ENCODE data around the gene PUM1. TPM values are rescaled to one million over a fixed set of nuclear protein-coding genes. Genes with fewer than 3 reads are reported as not detected.

Gene PUM1
- total and polyA plus RNA-seq, 10 of the 15 experiments (the other 5 are each of a cell fraction or from before 2014, with no cell fraction given): 21.4 to 75.3 (median 42.4) TPM

DNA sequence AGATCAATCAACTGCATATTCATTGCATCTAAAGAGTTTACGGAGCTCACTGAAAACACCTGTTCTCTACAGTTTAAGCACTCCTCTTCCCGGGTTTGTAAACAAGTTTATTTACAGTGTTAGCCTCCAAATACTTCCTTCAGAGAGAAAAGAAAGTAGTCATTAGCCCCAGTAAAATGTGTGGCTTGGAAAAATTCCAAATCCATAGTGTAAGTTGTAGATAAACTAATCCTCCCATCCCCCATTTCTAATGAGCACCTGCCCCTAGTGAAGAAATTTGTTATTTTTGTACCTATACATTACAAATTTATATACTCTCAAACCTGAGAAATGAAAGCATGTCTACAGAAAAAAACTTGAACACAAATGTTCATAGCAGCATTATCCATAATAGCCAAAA, 21.9 kb downstream of the PUM1 start:
- no peak overlapping the region for H3K27ac ChIP-seq (ENCODE audit: control insufficient read depth, insufficient read depth)
- BruUV-seq (replicated peaks): TSS peak; percentile 48
- no peak overlapping the region for H3K4me2 ChIP-seq (ENCODE audit: control insufficient read depth, insufficient read depth)

More for the DNA sequence above, 21.9 kb downstream of the PUM1 start:
- TF ChIP-seq ZNF274 (IDR thresholded peaks at IDR 0.05; ENCODE audit: insufficient read depth, insufficient read length) (no peak), BMI1 (IDR thresholded peaks at IDR 0.05; ENCODE audit: borderline replicate concordance) (no peak), KAT2A (conservative IDR thresholded peaks at IDR 0.05; ENCODE audit: control insufficient read depth, low read depth, low read length) (no peak), CBFB (IDR thresholded peaks at IDR 0.05; ENCODE audit: low read depth) (no peak), PAX5 (IDR thresholded peaks at IDR 0.05; ENCODE audit: borderline replicate concordance, low read depth, low read length) (no peak), SP1 (IDR thresholded peaks at IDR 0.05; ENCODE audit: low read depth, low read length) (no peak), CTCF (IDR thresholded peaks at IDR 0.05 in 2 of 3, conservative IDR thresholded peaks at IDR 0.05 in 1 of 3; ENCODE audit: control insufficient read depth in 2 of 3, extremely low read depth in 1 of 3, insufficient read depth in 1 of 3, low read depth in 3 of 3, low read length in 3 of 3) (no peak)
- TF ChIP-seq, protein P1, sequence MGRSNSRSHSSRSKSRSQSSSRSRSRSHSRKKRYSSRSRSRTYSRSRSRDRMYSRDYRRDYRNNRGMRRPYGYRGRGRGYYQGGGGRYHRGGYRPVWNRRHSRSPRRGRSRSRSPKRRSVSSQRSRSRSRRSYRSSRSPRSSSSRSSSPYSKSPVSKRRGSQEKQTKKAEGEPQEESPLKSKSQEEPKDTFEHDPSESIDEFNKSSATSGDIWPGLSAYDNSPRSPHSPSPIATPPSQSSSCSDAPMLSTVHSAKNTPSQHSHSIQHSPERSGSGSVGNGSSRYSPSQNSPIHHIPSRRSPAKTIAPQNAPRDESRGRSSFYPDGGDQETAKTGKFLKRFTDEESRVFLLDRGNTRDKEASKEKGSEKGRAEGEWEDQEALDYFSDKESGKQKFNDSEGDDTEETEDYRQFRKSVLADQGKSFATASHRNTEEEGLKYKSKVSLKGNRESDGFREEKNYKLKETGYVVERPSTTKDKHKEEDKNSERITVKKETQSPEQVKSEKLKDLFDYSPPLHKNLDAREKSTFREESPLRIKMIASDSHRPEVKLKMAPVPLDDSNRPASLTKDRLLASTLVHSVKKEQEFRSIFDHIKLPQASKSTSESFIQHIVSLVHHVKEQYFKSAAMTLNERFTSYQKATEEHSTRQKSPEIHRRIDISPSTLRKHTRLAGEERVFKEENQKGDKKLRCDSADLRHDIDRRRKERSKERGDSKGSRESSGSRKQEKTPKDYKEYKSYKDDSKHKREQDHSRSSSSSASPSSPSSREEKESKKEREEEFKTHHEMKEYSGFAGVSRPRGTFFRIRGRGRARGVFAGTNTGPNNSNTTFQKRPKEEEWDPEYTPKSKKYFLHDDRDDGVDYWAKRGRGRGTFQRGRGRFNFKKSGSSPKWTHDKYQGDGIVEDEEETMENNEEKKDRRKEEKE (IDR thresholded peaks at IDR 0.05): no peak
- WGBS (ENCODE audit: insufficient coverage, insufficient replicate concordance, low lambda C conversion rate, missing lambda C conversion rate): 50% methylated on average over 2 of the region's 2 CpGs
- ATAC-seq (no peak), FAIRE-seq (no peak), DNase-seq (ENCODE audit: low read depth, low spot score) (no peak)
- no peak overlapping the region for H3K9ac ChIP-seq (ENCODE audit: control insufficient read depth, insufficient read depth, low read length)
- CTCF ChIA-PET: interaction anchor here (0.7 kb wide), 1 partner anchor 142 kb away, joined by 3 read pairs; no protein-coding TSS in a partner anchor
- POLR2A ChIA-PET: no interaction called here
- H3K9me3 ChIP-seq (replicated peaks; ENCODE audit: control insufficient read depth, insufficient read depth, low read length): peaks cover 1% of the 10 kb centered on the region; the same call in 2 of the 3 replicates
- peaks cover 80% of the 10 kb centered on the region for H3K79me2 ChIP-seq (ENCODE audit: control insufficient read depth, insufficient read depth, low read length)
- no peaks in the 10 kb centered on the region for H3K4me1 ChIP-seq (ENCODE audit: control insufficient read depth, insufficient read depth, low read length)
- in situ Hi-C loops (cut with MboI) (no loop called here), intact Hi-C loops (cut with micrococcal nuclease; ENCODE audit: unreplicated experiment) (no loop called here)
- peaks cover 5 to 26% of the 10 kb centered on the region in 2 experiments for H3K36me3 ChIP-seq (ENCODE audit: control insufficient read depth in 2 of 2, insufficient read depth in 2 of 2, low read length in 1 of 2)
- no peak overlapping the region for H3K4me3 ChIP-seq
- no peak overlapping the region for H2AFZ ChIP-seq (ENCODE audit: control insufficient read depth, low read depth, low read length)
- SMC1A ChIA-PET (ENCODE audit: uncharacterized antibody, unreplicated experiment): no interaction called here
- no peaks in the 10 kb centered on the region for H3K27me3 ChIP-seq (replicated peaks in 1 of 2; ENCODE audit: control insufficient read depth in 2 of 2, insufficient read depth in 2 of 2, low read length in 1 of 2)
- H4K20me1 ChIP-seq (ENCODE audit: control insufficient read depth, insufficient read depth): no peaks in the 10 kb centered on the region; the same call in 1 of the 2 replicates
- RAD21 ChIA-PET (ENCODE audit: unreplicated experiment): no interaction called here

Data from GM12878 (cell line).